B cell (primary cell): Measurements from ENCODE around the gene MGMT. TPM values are rescaled to one million over a fixed set of nuclear protein-coding genes. Genes with fewer than 3 reads are reported as not detected.

Source experiments
- ATAC-seq: fragments of 200-7000 bp; cut with Tn5 transposase; one replicate; pipeline ENCODE4 v1.10.0; 2021; ENCODE audit warnings: low read depth, mild to moderate bottlenecking, moderate number of reproducible peaks, moderate library complexity
- CTCF ChIA-PET: fragments of 350-600 bp; sonication (Branson Sonifier 250); formaldehyde crosslinking; loops from one replicate; lab custom pipeline; 2021; ENCODE audit warnings: antibody characterized with exemption, inconsistent platforms; lab: Charles Lee
- POLR2A ChIA-PET: fragments of 350-600 bp; sonication (Branson Sonifier 250); formaldehyde crosslinking; loops from one replicate; lab custom pipeline; 2021; ENCODE audit warnings: antibody characterized with exemption; lab: Charles Lee
- DNase-seq: peaks from one replicate; pipeline ENCODE4 v3.0.0; 2013
- H2AFZ ChIP-seq: 2 replicates; pipeline ENCODE4 v1.6.1; 2012; ENCODE audit warnings: mild to moderate bottlenecking, low read depth, low read length; ENCODE audit not compliant: insufficient read depth, poor library complexity, severe bottlenecking
- H3K27ac ChIP-seq, 2 donors: 1 replicate in 1 of 2; 2 replicates in 1 of 2; pipeline ENCODE4 v1.5.1; 2012 to 2013; ENCODE audit warnings: low read length in 2 of 2, mild to moderate bottlenecking in 2 of 2, moderate library complexity in 1 of 2
- H3K27me3 ChIP-seq, 4 experiments: fragments of 200-600 bp in 1 of 4; sonication (generic) in 1 of 4; replicated peaks in 1 of 4; 1 replicate in 2 of 4; 2 replicates in 2 of 4; pipeline versions ENCODE4 v1.6.1 to v1.7.0; 2013 to 2016; ENCODE audit warnings: low read length in 3 of 4, mild to moderate bottlenecking in 2 of 4, mixed read lengths in 1 of 4, moderate library complexity in 1 of 4; ENCODE audit not compliant: insufficient read depth in 4 of 4, control insufficient read depth in 3 of 4; ENCODE audit errors: control extremely low read depth in 1 of 4
- H3K36me3 ChIP-seq, 2 experiments: replicated peaks in 1 of 2; 1 replicate in 1 of 2; 2 replicates in 1 of 2; pipeline versions ENCODE4 v1.6.1 to v1.7.1; 2013; ENCODE audit warnings: low read length in 1 of 2; ENCODE audit not compliant: insufficient read depth in 2 of 2, control insufficient read depth in 1 of 2; ENCODE audit errors: control extremely low read depth in 1 of 2, extremely low read depth in 1 of 2
- H3K4me1 ChIP-seq, 2 donors: fragments of 200-600 bp in 1 of 2; sonication (generic) in 1 of 2; 1 replicate in 1 of 2; 2 replicates in 1 of 2; pipeline versions ENCODE4 v1.5.1 to v1.6.1; 2013 to 2017; ENCODE audit warnings: low read length in 2 of 2; ENCODE audit not compliant: control insufficient read depth in 2 of 2, insufficient read depth in 2 of 2
- H3K4me2 ChIP-seq: replicated peaks from 2 replicates; pipeline ENCODE3; 2012; ENCODE audit warnings: mild to moderate bottlenecking, low read depth, low read length; ENCODE audit not compliant: poor library complexity, severe bottlenecking
- H3K4me3 ChIP-seq, 5 experiments: fragments of 200-600 bp in 1 of 5; sonication (generic) in 1 of 5; 1 replicate in 3 of 5; 2 replicates in 2 of 5; pipeline versions ENCODE4 v1.5.1 to v1.7.0; 2011 to 2016; ENCODE audit warnings: low read length in 4 of 5, mild to moderate bottlenecking in 4 of 5, low read depth in 2 of 5, control low read depth in 1 of 5, moderate library complexity in 1 of 5; ENCODE audit not compliant: insufficient read depth in 1 of 5; ENCODE audit errors: control extremely low read depth in 1 of 5, extremely low read depth in 1 of 5
- H3K79me2 ChIP-seq: fragments of 200-600 bp; sonication (generic); one replicate; pipeline ENCODE4 v1.6.0; 2016; ENCODE audit warnings: low read length; ENCODE audit not compliant: control insufficient read depth, insufficient read depth
- H3K9ac ChIP-seq: fragments of 200-600 bp; sonication (generic); 2 replicates; pipeline ENCODE4 v1.6.1; 2017; ENCODE audit warnings: mild to moderate bottlenecking, low read length, moderate library complexity
- H3K9me3 ChIP-seq, 3 donors: one replicate each; pipeline versions ENCODE4 v1.6.1 to v1.7.1; 2013; ENCODE audit warnings: low read length in 2 of 3; ENCODE audit not compliant: control insufficient read depth in 2 of 3, insufficient read depth in 1 of 3; ENCODE audit errors: control extremely low read depth in 1 of 3
- H4K20me1 ChIP-seq: 2 replicates; pipeline ENCODE4 v1.6.0; 2012; ENCODE audit warnings: mild to moderate bottlenecking, low read length; ENCODE audit not compliant: insufficient read depth, control insufficient read depth, poor library complexity, severe bottlenecking
- H3K27ac Mint-ChIP-seq: one replicate; pipeline ENCODE4 v1.8.0; 2021; ENCODE audit warnings: mixed read lengths
- H3K27me3 Mint-ChIP-seq: one replicate; pipeline ENCODE4 v1.8.0; 2021; ENCODE audit warnings: mixed read lengths
- H3K4me1 Mint-ChIP-seq: one replicate; pipeline ENCODE4 v1.8.0; 2021; ENCODE audit warnings: mixed read lengths
- H3K4me3 Mint-ChIP-seq: one replicate; pipeline ENCODE4 v1.8.0; 2021; ENCODE audit warnings: mixed read lengths
- H3K9me3 Mint-ChIP-seq: one replicate; pipeline ENCODE4 v1.8.0; 2022; ENCODE audit warnings: mixed read lengths; ENCODE audit not compliant: insufficient read depth
- EZH2 ChIP-seq: IDR thresholded peaks from 2 replicates; pipeline ENCODE4 v1.6.1; 2012; ENCODE audit warnings: borderline replicate concordance, low read depth, mild to moderate bottlenecking, moderate library complexity, low read length; ENCODE audit not compliant: insufficient read depth, poor library complexity, severe bottlenecking
- WGBS: methylation state at CpG from one replicate; pipeline ENCODE4 v1.1.5; 2013; ENCODE audit warnings: missing lambda C conversion rate; ENCODE audit not compliant: insufficient coverage; 5-methylcytosine and 5-hydroxymethylcytosine counted together
- intact Hi-C: fragments of 100-400 bp; cut with micrococcal nuclease; formaldehyde crosslinking; loops from one replicate; pipeline ENCODE4 v1.10.0; 2022
- polyA plus RNA-seq: library from polyadenylated mRNA; depleted of rRNA; stranded (reverse); fragments of >200 nt; gene quantifications from 2 replicates; pipeline ENCODE4 v1.2.3, GENCODE V29; 2012
- total RNA-seq, 2 donors: library from RNA; stranded (reverse); fragments of 120-200 nt in 1 of 2; gene quantifications; 1 replicate in 1 of 2; 2 replicates in 1 of 2; pipeline versions ENCODE4 v1.2.3 to v1.2.4, GENCODE V29; 2013 to 2022
- TF ChIP-seq, protein P1 (sequence below): fragments of 200-600 bp; IDR thresholded peaks from one replicate; pipeline ENCODE4 v1.8.0; 2022; ENCODE audit warnings: antibody characterized with exemption, mild to moderate bottlenecking

Gene MGMT
- total and polyA plus RNA-seq, 2 donors (not counting 1 experiment from before 2014, with no cell fraction given): 16.6 to 87.7 TPM

DNA sequence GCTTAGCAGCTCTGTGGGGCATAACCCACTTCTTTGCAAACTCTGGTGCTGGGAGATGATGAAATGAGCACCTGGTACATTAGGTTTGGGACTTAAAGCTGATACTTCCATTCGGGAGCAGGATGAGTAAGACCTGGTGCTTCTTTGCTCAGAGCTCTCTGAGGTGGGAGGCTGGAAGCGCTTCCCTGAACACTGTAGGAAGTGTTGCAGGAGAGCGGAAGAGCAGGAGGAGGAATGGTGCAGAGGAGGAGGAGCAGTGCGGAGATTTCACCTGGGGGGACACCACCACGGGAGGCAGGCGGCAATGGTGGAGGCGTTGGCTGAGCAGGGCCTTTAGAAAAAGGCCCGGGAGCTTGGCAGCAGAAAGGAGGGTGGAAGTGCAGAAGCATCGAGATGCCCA, 142.5 kb downstream of the MGMT start:
- 97% methylated on average over 9 of the region's 9 CpGs for WGBS

DNA sequence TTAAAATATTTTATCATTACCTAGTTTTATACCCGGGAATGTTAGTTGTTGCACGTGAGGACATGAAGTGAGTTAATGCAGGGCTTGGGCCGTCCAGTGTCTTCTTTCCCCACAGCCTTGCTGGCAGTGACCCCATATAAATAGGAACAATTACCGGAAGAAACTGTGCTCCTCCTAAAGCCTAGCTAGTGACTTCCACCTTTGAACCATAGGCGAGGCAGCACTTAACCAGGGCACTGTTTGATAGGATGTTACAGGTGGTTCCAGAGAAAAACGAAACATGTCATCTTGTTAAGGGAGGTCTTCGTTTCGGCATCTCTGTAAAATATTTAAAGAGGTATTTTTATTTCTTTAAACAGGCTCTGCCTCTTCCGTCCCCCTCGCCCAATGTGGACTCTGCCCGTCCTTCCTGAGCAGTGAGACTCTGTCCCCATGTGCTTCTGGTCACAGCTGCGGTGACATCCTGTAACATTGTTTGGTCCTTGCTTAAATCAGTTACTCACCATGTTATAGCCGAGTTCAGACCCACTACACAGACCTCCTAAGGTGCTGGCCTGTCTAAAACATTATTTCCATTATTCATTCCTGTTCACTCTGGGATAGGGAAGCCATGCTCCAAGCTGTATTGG, 145.6 kb downstream of the MGMT start:
- Mint-ChIP-seq H3K27ac (no peak overlapping the region), H3K9me3 (no peaks in the 10 kb centered on the region), H3K4me3 (no peak overlapping the region), H3K27me3 (no peaks in the 10 kb centered on the region), H3K4me1 (peaks cover 9% of the 10 kb centered on the region)
- no peak for DNase-seq
- H3K9me3 ChIP-seq: peaks cover 0 to 10% (median 0%) of the 10 kb centered on the region in 3 donors
- H3K27ac ChIP-seq: no peak overlapping the region
- no peaks in the 10 kb centered on the region for H4K20me1 ChIP-seq
- ATAC-seq: no peak
- POLR2A ChIA-PET: interaction anchor here (0.6 kb wide), 1 partner anchor 233 kb away, joined by 3 read pairs; no protein-coding TSS in a partner anchor
- no peak overlapping the region for H3K4me3 ChIP-seq
- no peaks in the 10 kb centered on the region for H3K4me1 ChIP-seq
- no peaks in the 10 kb centered on the region for H3K36me3 ChIP-seq
- H3K79me2 ChIP-seq: no peaks in the 10 kb centered on the region
- H3K27me3 ChIP-seq: no peaks in the 10 kb centered on the region
- no peak overlapping the region for H3K9ac ChIP-seq
- H2AFZ ChIP-seq: no peak overlapping the region
- H3K4me2 ChIP-seq: no peak overlapping the region
- TF ChIP-seq, protein P1, sequence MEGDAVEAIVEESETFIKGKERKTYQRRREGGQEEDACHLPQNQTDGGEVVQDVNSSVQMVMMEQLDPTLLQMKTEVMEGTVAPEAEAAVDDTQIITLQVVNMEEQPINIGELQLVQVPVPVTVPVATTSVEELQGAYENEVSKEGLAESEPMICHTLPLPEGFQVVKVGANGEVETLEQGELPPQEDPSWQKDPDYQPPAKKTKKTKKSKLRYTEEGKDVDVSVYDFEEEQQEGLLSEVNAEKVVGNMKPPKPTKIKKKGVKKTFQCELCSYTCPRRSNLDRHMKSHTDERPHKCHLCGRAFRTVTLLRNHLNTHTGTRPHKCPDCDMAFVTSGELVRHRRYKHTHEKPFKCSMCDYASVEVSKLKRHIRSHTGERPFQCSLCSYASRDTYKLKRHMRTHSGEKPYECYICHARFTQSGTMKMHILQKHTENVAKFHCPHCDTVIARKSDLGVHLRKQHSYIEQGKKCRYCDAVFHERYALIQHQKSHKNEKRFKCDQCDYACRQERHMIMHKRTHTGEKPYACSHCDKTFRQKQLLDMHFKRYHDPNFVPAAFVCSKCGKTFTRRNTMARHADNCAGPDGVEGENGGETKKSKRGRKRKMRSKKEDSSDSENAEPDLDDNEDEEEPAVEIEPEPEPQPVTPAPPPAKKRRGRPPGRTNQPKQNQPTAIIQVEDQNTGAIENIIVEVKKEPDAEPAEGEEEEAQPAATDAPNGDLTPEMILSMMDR: no peak
- TF ChIP-seq EZH2: no peak
- intact Hi-C loops: no loop called here
- CTCF ChIA-PET: no interaction called here
- 99% methylated on average over 7 of the region's 13 CpGs for WGBS

More for the DNA sequence above, 142.5 kb downstream of the MGMT start:
- Mint-ChIP-seq H3K4me1 (peaks cover 23% of the 10 kb centered on the region), H3K27me3 (no peaks in the 10 kb centered on the region), H3K4me3 (no peak overlapping the region), H3K9me3 (no peaks in the 10 kb centered on the region), H3K27ac (no peak overlapping the region)
- Histone ChIP-seq H3K4me3 (no peak overlapping the region), H3K9ac (no peak overlapping the region), H3K36me3 (no peaks in the 10 kb centered on the region), H3K4me2 (no peak overlapping the region), H3K27ac (no peak overlapping the region), H2AFZ (no peak overlapping the region), H3K27me3 (no peaks in the 10 kb centered on the region), H3K9me3 (peaks cover 0 to 4% (median 0%) of the 10 kb centered on the region in 3 donors), H3K4me1 (no peaks in the 10 kb centered on the region), H3K79me2 (no peaks in the 10 kb centered on the region), H4K20me1 (no peaks in the 10 kb centered on the region)
- TF ChIP-seq, protein P1: no peak
- TF ChIP-seq EZH2: no peak
- no peak for DNase-seq
- no peak for ATAC-seq
- CTCF ChIA-PET: no interaction called here
- POLR2A ChIA-PET: no interaction called here
- intact Hi-C loops: no loop called here
